RWPE2 (cell line): ENCODE measurements around the gene PLSCR5.

Experiments
- ATAC-seq: fragments of 200-7000 bp; cut with Tn5 transposase; 3 replicates; pipeline ENCODE4 v1.9.1; 2021; ENCODE audit warnings: low read depth
- DNase-seq: peaks from one replicate; pipeline ENCODE4 v3.0.0-alpha.2; 2020; ENCODE audit warnings: low spot score
- H3K27ac ChIP-seq: fragments of 450-650 bp; 2 replicates; pipeline ENCODE4 v1.5.1; 2017; ENCODE audit warnings: mild to moderate bottlenecking; ENCODE audit not compliant: poor library complexity, severe bottlenecking
- H3K27me3 ChIP-seq: fragments of 250-450 bp; sonication (Bioruptor Pico); 2 replicates; pipeline ENCODE4 v1.5.1; 2021; ENCODE audit warnings: mild to moderate bottlenecking, moderate library complexity; ENCODE audit not compliant: insufficient read depth, poor library complexity, severe bottlenecking
- H3K36me3 ChIP-seq: fragments of 250-450 bp; sonication (Bioruptor Pico); 2 replicates; pipeline ENCODE4 v1.5.1; 2020; ENCODE audit warnings: low read depth, mild to moderate bottlenecking, moderate library complexity
- H3K4me1 ChIP-seq: fragments of 250-450 bp; sonication (Bioruptor Pico); 2 replicates; pipeline ENCODE4 v1.5.1; 2021; ENCODE audit warnings: mild to moderate bottlenecking, moderate library complexity; ENCODE audit not compliant: insufficient read depth, poor library complexity, severe bottlenecking
- H3K4me3 ChIP-seq: fragments of 250-450 bp; sonication (Bioruptor Pico); 2 replicates; pipeline ENCODE4 v1.5.1; 2021; ENCODE audit warnings: mild to moderate bottlenecking, moderate library complexity; ENCODE audit not compliant: severe bottlenecking
- H3K9me3 ChIP-seq: fragments of 250-450 bp; sonication (Bioruptor Pico); 2 replicates; pipeline ENCODE4 v1.5.1; 2021; ENCODE audit warnings: mild to moderate bottlenecking, moderate library complexity; ENCODE audit not compliant: severe bottlenecking
- CTCF ChIP-seq: fragments of 450-650 bp; IDR thresholded peaks from one replicate; pipeline ENCODE4 v1.5.1; 2017; ENCODE audit warnings: mild to moderate bottlenecking, moderate library complexity; ENCODE audit not compliant: poor library complexity, severe bottlenecking

PLSCR5 gene

GRCh38 chr3:146566138-146566537, 39.0 kb downstream of the PLSCR5 start:
- H3K9me3 ChIP-seq, result no peaks in the 10 kb centered on the region
- no peak for ATAC-seq
- no peak overlapping the region for H3K27ac ChIP-seq
- no peaks in the 10 kb centered on the region for H3K36me3 ChIP-seq
- TF ChIP-seq CTCF, result no peak
- no peaks in the 10 kb centered on the region for H3K4me1 ChIP-seq
- no peak for DNase-seq
- H3K4me3 ChIP-seq, result no peak overlapping the region
- H3K27me3 ChIP-seq, result no peaks in the 10 kb centered on the region

GRCh38 chr3:146561879-146562278, 43.3 kb downstream of the PLSCR5 start:
- no peak for TF ChIP-seq CTCF
- no peak for DNase-seq
- Histone ChIP-seq H3K27ac (no peak overlapping the region), H3K4me3 (no peak overlapping the region), H3K4me1 (no peaks in the 10 kb centered on the region), H3K36me3 (no peaks in the 10 kb centered on the region), H3K9me3 (no peaks in the 10 kb centered on the region), H3K27me3 (no peaks in the 10 kb centered on the region)
- ATAC-seq, result peak; percentile 44; the same call in 1 of the 3 replicates

- no peak for ATAC-seq
Observed at GRCh38 chr3:146561463-146561862, 43.7 kb downstream of the PLSCR5 start.

GRCh38 chr3:146560678-146561077, 44.5 kb downstream of the PLSCR5 start:
- Histone ChIP-seq H3K4me1 (no peaks in the 10 kb centered on the region), H3K27me3 (no peaks in the 10 kb centered on the region), H3K9me3 (no peaks in the 10 kb centered on the region), H3K27ac (no peak overlapping the region), H3K4me3 (no peak overlapping the region), H3K36me3 (no peaks in the 10 kb centered on the region)
- no peak for ATAC-seq
- no peak for TF ChIP-seq CTCF
- no peak for DNase-seq

More at GRCh38 chr3:146561463-146561862, 43.7 kb downstream of the PLSCR5 start:
- H3K36me3 ChIP-seq, result no peaks in the 10 kb centered on the region
- no peak for TF ChIP-seq CTCF
- no peak overlapping the region for H3K27ac ChIP-seq
- no peaks in the 10 kb centered on the region for H3K27me3 ChIP-seq
- DNase-seq, result no peak
- no peak overlapping the region for H3K4me3 ChIP-seq
- H3K4me1 ChIP-seq, result no peaks in the 10 kb centered on the region
- H3K9me3 ChIP-seq, result no peaks in the 10 kb centered on the region

- Histone ChIP-seq H3K36me3 (no peaks in the 10 kb centered on the region), H3K4me1 (no peaks in the 10 kb centered on the region), H3K9me3 (no peaks in the 10 kb centered on the region), H3K27me3 (no peaks in the 10 kb centered on the region), H3K27ac (no peak overlapping the region), H3K4me3 (no peak overlapping the region)
- DNase-seq (no peak), ATAC-seq (no peak)
- TF ChIP-seq CTCF, result no peak
Observed at GRCh38 chr3:146559388-146559787, 45.8 kb downstream of the PLSCR5 start.
